HepG2 (cell line): ENCODE measurements around the gene PCDHB3. TPM values are rescaled to one million over a fixed set of nuclear protein-coding genes. Genes with fewer than 3 reads are reported as not detected.

ENCODE experiments used
- ATAC-seq: fragments of 200-7000 bp; cut with Tn5 transposase; 3 replicates; pipeline ENCODE4 v1.9.1; 2020; ENCODE audit warnings: mild to moderate bottlenecking, moderate library complexity
- BruUV-seq: library from RNA; stranded (reverse); fragments of 400-500 nt; replicated peaks from 2 replicates; lab custom pipeline; 2021; lab: Mats Ljungman, UMichigan
- CTCF ChIA-PET: fragments of 300-600 bp; formaldehyde crosslinking; extraction: SDS; loops from one replicate; lab custom pipeline; 2021; ENCODE audit warnings: low total read pairs, inconsistent platforms, low intra/inter-chr PET ratio; lab: Yijun Ruan, JAX
- POLR2A ChIA-PET: fragments of 350-600 bp; sonication (Branson Sonifier 250); formaldehyde crosslinking; loops from one replicate; lab custom pipeline; 2020; ENCODE audit warnings: antibody characterized with exemption, inconsistent platforms; lab: Yijun Ruan, JAX
- DNase-seq: peaks from one replicate; pipeline ENCODE4 v3.0.0-alpha.2; 2015; ENCODE audit warnings: low spot score
- FAIRE-seq: peaks from 3 replicates; lab custom pipeline; 2011; peaks lifted over from hg19 to GRCh38; lab: Jason Lieb, UNC
- H2AFZ ChIP-seq: one replicate; pipeline ENCODE4 v1.6.1; 2011; ENCODE audit warnings: low read length, inconsistent platforms
- H3K27ac ChIP-seq: fragments of 300-600 bp; 3 replicates; pipeline ENCODE4 v1.8.0; 2011; ENCODE audit warnings: mixed run types, mild to moderate bottlenecking, mixed read lengths, low read length, inconsistent platforms; ENCODE audit not compliant: insufficient read depth; ENCODE audit errors: extremely low read length
- H3K27me3 ChIP-seq, 2 experiments: fragments of 200-600 bp in 1 of 2; 2 replicates in 1 of 2; 3 replicates in 1 of 2; pipeline versions ENCODE4 v1.6.0 to v1.8.0; 2011; ENCODE audit warnings: low read length in 2 of 2, mild to moderate bottlenecking in 2 of 2, moderate library complexity in 2 of 2, inconsistent platforms in 1 of 2; ENCODE audit not compliant: insufficient read depth in 2 of 2, control insufficient read depth in 1 of 2
- H3K36me3 ChIP-seq, 2 experiments: fragments of 200-600 bp in 1 of 2; replicated peaks in 1 of 2; 2 replicates in 1 of 2; 3 replicates in 1 of 2; pipeline versions ENCODE4 v1.5.1 to v1.8.0; 2011; ENCODE audit warnings: low read length in 2 of 2, inconsistent platforms in 1 of 2; ENCODE audit not compliant: insufficient read depth in 2 of 2, control insufficient read depth in 1 of 2
- H3K4me1 ChIP-seq: 2 replicates; pipeline ENCODE4 v1.5.1; 2012; ENCODE audit warnings: low read length, inconsistent platforms; ENCODE audit not compliant: insufficient read depth
- H3K4me2 ChIP-seq: 2 replicates; pipeline ENCODE4 v1.6.0; 2011; ENCODE audit warnings: low read depth, low read length, inconsistent platforms
- H3K4me3 ChIP-seq, 3 experiments: fragments of 200-600 bp in 1 of 3; sonication (generic), shearing (Covaris generic) in 1 of 3; replicated peaks in 1 of 3; 2 replicates each; pipeline ENCODE4 v1.5.1; 2011 to 2016; ENCODE audit warnings: low read length in 3 of 3, inconsistent platforms in 2 of 3, low read depth in 2 of 3, mild to moderate bottlenecking in 2 of 3, control low read depth in 1 of 3, mixed read lengths in 1 of 3; ENCODE audit not compliant: insufficient read depth in 1 of 3
- H3K79me2 ChIP-seq: one replicate; pipeline ENCODE4 v1.6.1; 2011; ENCODE audit warnings: low read length, inconsistent platforms; ENCODE audit not compliant: insufficient read depth
- H3K9ac ChIP-seq: 2 replicates; pipeline ENCODE4 v1.6.0; 2011; ENCODE audit warnings: mild to moderate bottlenecking, low read depth, low read length, inconsistent platforms; ENCODE audit not compliant: insufficient read depth
- H3K9me3 ChIP-seq: 2 replicates; pipeline ENCODE4 v1.5.1; 2012; ENCODE audit warnings: mild to moderate bottlenecking, low read length
- H4K20me1 ChIP-seq: 2 replicates; pipeline ENCODE4 v1.6.0; 2011; ENCODE audit warnings: inconsistent platforms, mild to moderate bottlenecking, low read length, moderate library complexity; ENCODE audit not compliant: insufficient read depth
- CEBPB ChIP-seq: IDR thresholded peaks from 2 replicates; pipeline ENCODE4 v1.6.1; 2011; ENCODE audit warnings: low read depth, low read length, improper control_type of control experiment, borderline replicate concordance
- E2F2 ChIP-seq: sonication (generic); formaldehyde crosslinking; IDR thresholded peaks from 2 replicates; pipeline ENCODE4 v1.4.0; 2020; ENCODE audit warnings: missing genetic modification reagents, borderline replicate concordance
- PHF21A ChIP-seq: sonication (generic); formaldehyde crosslinking; IDR thresholded peaks from 2 replicates; pipeline ENCODE4 v1.5.0; 2020; ENCODE audit warnings: mild to moderate bottlenecking, missing genetic modification reagents
- TFAP4 ChIP-seq: sonication (generic); IDR thresholded peaks from 2 replicates; pipeline ENCODE4 v1.6.1; 2016; ENCODE audit warnings: low read depth, borderline replicate concordance
- ZNF256 ChIP-seq: sonication (generic); formaldehyde crosslinking; conservative IDR thresholded peaks from 2 replicates; pipeline ENCODE4 v1.4.0; 2020; ENCODE audit warnings: missing genetic modification reagents
- ZNF749 ChIP-seq: sonication (generic); formaldehyde crosslinking; IDR thresholded peaks from 2 replicates; pipeline ENCODE4 v1.8.0; 2022; ENCODE audit warnings: mild to moderate bottlenecking, missing genetic modification reagents, moderate library complexity, borderline replicate concordance
- ZNF780A ChIP-seq: sonication (generic); formaldehyde crosslinking; IDR thresholded peaks from 2 replicates; pipeline ENCODE4 v1.8.0; 2022; ENCODE audit warnings: mild to moderate bottlenecking, missing genetic modification reagents, moderate library complexity
- ZNF800 ChIP-seq: sonication (generic); formaldehyde crosslinking; IDR thresholded peaks from 2 replicates; pipeline ENCODE4 v1.4.0; 2020; ENCODE audit warnings: missing genetic modification reagents
- WGBS: methylation state at CpG from one replicate; pipeline ENCODE4 v1.1.6; 2017; ENCODE audit warnings: low lambda C conversion rate; 5-methylcytosine and 5-hydroxymethylcytosine counted together
- in situ Hi-C: cut with HindIII; loops from 2 replicates; pipeline ENCODE4 v1.10.0; 2017; ENCODE audit warnings: low pct_unique_long_range_greater_than_20kb; ENCODE audit not compliant: extremely low pct_ligation_motif_present
- intact Hi-C: fragments of 100-400 bp; cut with micrococcal nuclease; formaldehyde crosslinking; loops from one replicate; pipeline ENCODE4 v1.10.0; 2022; ENCODE audit not compliant: unreplicated experiment
- polyA plus RNA-seq, 8 experiments: library from polyadenylated mRNA; depleted of rRNA in 3 of 8; stranded (reverse) in 7 of 8; unstranded in 1 of 8; fragments of >200 nt; fragmentation: Illumina TruSeq in 4 of 8; extraction: Trizol in 4 of 8; gene quantifications; 2 replicates each; pipeline versions ENCODE4 v1.2.1 to v1.2.3, GENCODE V29; 2011 to 2016; ENCODE audit warnings: low read depth in 4 of 8, missing spikeins in 1 of 8, mixed read lengths in 1 of 8; ENCODE audit not compliant: insufficient read depth in 1 of 8
- total RNA-seq, 5 experiments: library from RNA; depleted of rRNA; stranded (reverse); fragments of >200 nt; fragmentation: Illumina TruSeq; extraction: Trizol; gene quantifications; 2 replicates each; pipeline ENCODE4 v1.2.3, GENCODE V29; 2016; ENCODE audit warnings: low read depth in 1 of 5
- TF ChIP-seq, protein P1 (sequence below): sonication (generic); formaldehyde crosslinking; IDR thresholded peaks from 2 replicates; pipeline ENCODE4 v1.8.1; 2023; ENCODE audit warnings: mild to moderate bottlenecking, moderate library complexity, missing genetic modification reagents
- TF ChIP-seq, protein P2 (sequence below): sonication (generic); formaldehyde crosslinking; IDR thresholded peaks from 2 replicates; pipeline ENCODE4 v1.5.1; 2020; ENCODE audit warnings: missing genetic modification reagents, mild to moderate bottlenecking, borderline replicate concordance
- TF ChIP-seq, protein P3 (sequence below): sonication (generic); formaldehyde crosslinking; IDR thresholded peaks from 2 replicates; pipeline ENCODE4 v1.5.1; 2020; ENCODE audit warnings: missing genetic modification reagents, mild to moderate bottlenecking, borderline replicate concordance
- TF ChIP-seq, protein P4 (sequence below): IDR thresholded peaks from 2 replicates; pipeline ENCODE4 v1.6.1; 2016; ENCODE audit warnings: low read depth, control low read depth

The PCDHB3 gene
- total and polyA plus RNA-seq, 2 of the 13 experiments (the other 11 are each of a cell fraction or from before 2014, with no cell fraction given) = 0.25 to 0.29 TPM

DNA sequence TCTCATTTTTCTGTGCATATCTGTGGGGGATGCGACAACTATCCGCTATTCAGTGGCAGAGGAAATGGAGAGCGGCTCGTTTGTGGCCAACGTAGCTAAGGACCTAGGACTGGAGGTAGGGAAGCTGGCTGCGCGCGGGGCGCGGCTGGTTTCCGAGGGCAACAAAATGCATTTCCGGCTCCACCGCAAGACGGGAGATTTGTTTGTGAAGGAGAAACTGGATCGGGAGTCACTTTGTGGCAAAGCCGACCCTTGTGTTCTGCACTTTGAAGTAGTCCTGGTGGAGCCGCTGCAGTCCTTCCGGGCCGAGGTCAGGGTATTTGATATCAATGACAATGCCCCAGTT lies 48.8 kb upstream of the PCDHB3 start:
- FAIRE-seq = no peak
- ChIA-PET CTCF (no interaction called here), POLR2A (no interaction called here)
- Histone ChIP-seq H2AFZ (no peak overlapping the region), H3K4me2 (peak overlapping the region; percentile 14; the same call in 1 of the 2 replicates), H3K27ac (no peak overlapping the region), H3K79me2 (no peaks in the 10 kb centered on the region), H3K9ac (no peak overlapping the region), H3K36me3 (no peaks in the 10 kb centered on the region), H3K4me1 (no peaks in the 10 kb centered on the region), H3K4me3 (peak overlapping the region in 1 of 3 experiments; percentile 7; a peak in 1 of 6 replicates), H4K20me1 (no peaks in the 10 kb centered on the region), H3K9me3 (no peaks in the 10 kb centered on the region), H3K27me3 (peaks cover 0 to 20% of the 10 kb centered on the region in 2 experiments; a peak in 3 of 5 replicates)
- in situ Hi-C loops (no loop called here), intact Hi-C loops (no loop called here)
- DNase-seq = no peak
- WGBS = 52% methylated on average over 17 of the region's 19 CpGs
- BruUV-seq = no TSS peak
- no peak for ATAC-seq
- TF ChIP-seq, protein P1, sequence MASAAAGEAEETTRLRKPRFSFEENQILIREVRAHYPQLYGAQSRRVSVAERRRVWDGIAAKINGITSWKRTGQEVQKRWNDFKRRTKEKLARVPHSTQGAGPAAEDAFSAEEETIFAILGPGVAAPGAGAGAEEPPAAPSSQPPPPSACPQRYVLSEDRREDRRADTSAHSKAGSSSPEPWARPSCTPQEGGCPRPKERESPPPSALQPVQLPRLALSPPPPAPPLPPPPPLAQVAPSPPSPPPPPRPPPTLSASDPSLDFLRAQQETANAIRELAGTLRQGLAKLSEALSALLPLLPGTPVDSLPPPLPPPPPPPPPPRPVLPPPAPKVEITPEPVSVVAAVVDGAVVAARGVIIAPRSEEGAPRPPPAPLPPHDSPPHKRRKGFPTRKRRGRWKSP = no peak
- TF ChIP-seq ZNF780A (CRISPR knock-in tag) (no peak), E2F2 (CRISPR knock-in tag) (no peak), ZNF749 (CRISPR knock-in tag) (no peak), CEBPB (no peak), ZNF800 (CRISPR knock-in tag) (no peak), PHF21A (CRISPR knock-in tag) (no peak), TFAP4 (no peak), ZNF256 (CRISPR knock-in tag) (no peak)
- TF ChIP-seq, protein P2, sequence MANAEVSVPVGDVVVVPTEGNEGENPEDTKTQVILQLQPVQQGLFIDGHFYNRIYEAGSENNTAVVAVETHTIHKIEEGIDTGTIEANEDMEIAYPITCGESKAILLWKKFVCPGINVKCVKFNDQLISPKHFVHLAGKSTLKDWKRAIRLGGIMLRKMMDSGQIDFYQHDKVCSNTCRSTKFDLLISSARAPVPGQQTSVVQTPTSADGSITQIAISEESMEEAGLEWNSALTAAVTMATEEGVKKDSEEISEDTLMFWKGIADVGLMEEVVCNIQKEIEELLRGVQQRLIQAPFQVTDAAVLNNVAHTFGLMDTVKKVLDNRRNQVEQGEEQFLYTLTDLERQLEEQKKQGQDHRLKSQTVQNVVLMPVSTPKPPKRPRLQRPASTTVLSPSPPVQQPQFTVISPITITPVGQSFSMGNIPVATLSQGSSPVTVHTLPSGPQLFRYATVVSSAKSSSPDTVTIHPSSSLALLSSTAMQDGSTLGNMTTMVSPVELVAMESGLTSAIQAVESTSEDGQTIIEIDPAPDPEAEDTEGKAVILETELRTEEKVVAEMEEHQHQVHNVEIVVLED (CRISPR knock-in tag) = no peak
- TF ChIP-seq, protein P3, sequence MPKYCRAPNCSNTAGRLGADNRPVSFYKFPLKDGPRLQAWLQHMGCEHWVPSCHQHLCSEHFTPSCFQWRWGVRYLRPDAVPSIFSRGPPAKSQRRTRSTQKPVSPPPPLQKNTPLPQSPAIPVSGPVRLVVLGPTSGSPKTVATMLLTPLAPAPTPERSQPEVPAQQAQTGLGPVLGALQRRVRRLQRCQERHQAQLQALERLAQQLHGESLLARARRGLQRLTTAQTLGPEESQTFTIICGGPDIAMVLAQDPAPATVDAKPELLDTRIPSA = no peak
- TF ChIP-seq, protein P4, sequence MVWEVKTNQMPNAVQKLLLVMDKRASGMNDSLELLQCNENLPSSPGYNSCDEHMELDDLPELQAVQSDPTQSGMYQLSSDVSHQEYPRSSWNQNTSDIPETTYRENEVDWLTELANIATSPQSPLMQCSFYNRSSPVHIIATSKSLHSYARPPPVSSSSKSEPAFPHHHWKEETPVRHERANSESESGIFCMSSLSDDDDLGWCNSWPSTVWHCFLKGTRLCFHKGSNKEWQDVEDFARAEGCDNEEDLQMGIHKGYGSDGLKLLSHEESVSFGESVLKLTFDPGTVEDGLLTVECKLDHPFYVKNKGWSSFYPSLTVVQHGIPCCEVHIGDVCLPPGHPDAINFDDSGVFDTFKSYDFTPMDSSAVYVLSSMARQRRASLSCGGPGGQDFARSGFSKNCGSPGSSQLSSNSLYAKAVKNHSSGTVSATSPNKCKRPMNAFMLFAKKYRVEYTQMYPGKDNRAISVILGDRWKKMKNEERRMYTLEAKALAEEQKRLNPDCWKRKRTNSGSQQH (CRISPR knock-in tag) = no peak
